ENCODE results near the gene UVRAG.

The UVRAG gene

DNA sequence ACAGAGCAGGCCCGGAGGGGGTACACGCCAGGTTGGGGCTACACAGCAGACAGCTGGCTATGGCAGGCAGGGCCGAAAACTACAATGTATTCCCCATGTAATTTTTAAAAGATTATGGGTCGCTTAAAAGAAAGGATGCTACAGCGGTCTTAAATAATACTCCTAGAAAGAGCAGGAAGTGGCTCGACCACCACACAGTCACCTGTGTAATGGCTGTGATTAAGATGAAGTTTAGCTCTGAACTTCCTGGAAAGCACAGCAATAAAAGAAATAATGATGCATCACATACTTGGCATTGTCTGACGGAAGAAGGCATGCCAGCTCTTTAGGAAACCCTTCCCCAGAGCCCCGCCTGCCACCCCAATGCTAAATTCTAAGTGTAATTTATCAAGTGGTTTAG, 358.7 kb downstream of the UVRAG start:
- DNase-seq: no peak

DNA sequence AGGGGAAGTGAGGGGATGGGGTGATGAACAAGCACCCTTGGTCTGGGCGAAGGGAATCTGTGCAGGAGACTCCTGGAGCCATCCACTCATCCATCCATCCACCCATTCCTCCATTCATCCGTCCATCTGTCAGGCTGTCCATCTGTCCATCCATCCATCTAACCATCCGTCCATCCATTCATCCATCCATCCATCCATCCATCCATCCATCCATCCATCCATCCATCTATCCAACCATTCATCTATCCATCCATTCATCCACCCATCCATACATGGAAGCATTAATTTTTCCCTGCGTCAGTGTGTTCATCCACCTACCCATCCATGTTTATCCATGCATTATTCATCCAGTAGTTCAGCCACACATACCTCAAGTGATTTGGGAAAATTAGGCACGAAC, 359.3 kb downstream of the UVRAG start:
- DNase-seq: no peak

DNA sequence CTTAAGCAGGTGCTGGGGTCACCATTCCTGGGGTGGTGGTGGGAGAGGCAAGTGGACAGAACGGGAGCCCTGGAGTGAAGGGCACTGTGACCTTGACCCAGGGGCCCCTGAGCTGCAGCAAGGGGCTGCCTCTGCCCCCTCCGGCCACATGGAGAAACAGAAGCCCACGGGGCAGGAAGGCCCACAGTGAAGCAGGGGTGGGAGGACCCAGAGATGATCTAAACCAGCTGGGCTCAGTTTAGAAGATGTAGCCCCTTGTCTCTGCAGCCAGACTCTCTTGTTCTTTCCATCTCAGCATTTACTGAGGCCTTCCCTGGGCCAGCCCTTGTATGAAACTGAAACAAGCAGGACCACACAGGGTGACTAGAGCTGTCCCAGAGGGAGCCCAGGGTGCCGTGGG, 360.8 kb downstream of the UVRAG start:
- DNase-seq: no peak

DNA sequence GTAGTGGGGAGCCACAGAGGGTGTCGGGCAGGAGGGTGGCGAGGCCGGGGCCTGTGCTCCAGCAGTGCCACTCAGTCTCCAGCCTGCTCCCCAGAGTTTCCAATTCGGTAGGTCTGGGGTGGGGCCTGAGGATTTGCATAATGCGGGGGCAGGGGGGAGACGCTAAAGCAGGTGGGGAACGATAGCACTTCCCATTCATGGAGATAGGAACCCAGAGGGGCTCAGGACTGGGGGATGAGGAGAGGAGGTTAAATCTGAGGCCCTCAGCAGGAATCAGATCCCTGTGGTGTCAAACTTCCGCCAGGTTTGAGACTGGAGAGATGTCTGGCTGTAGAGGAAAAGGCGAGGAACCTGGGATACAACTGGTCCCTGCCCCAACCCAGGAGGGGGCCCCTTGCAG, 361.5 kb downstream of the UVRAG start:
- no peak for DNase-seq

DNA sequence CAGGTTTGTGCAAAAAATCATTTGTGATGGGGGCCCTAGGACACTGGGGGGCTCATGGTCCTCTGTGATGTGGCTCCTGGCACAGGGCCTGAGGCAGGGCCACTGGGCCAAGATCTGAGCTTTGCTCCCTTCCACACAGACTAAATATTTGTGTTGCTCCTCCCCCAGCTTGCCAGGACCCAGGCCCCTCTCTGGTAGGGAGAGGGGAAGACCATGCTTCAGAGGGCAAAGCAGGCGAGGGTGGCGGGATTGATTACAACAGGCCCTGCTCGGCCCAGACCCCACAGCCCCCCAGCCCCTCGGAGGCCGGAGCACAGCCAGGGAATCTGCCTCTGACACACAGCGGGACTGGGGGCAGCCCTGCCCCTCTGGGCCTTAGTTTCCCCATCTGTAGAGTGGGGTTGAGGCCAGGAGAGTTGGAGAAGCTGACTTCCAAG, 362.3 kb downstream of the UVRAG start:
- no peak for DNase-seq

DNA sequence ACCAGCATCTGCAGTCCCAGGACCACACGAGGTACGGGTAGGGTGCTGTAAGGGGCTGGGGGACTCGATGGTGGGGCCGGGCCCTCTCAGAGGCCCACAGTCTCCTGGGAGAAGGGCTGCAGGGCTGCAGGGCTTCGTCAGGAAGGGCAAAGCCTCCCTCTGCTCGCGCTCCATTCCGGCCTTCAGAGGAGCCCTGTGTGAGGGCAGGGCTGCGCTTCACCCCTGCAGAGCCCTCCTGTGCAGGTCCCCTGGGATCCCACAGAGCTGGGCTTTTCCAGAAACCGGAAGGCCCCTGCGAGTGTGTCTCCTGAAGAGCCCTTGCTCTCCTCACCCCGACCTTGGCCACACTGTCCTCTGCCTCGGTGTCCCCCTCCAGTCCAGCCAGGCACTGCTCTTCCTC, 364.1 kb downstream of the UVRAG start:
- DNase-seq: no peak

DNA sequence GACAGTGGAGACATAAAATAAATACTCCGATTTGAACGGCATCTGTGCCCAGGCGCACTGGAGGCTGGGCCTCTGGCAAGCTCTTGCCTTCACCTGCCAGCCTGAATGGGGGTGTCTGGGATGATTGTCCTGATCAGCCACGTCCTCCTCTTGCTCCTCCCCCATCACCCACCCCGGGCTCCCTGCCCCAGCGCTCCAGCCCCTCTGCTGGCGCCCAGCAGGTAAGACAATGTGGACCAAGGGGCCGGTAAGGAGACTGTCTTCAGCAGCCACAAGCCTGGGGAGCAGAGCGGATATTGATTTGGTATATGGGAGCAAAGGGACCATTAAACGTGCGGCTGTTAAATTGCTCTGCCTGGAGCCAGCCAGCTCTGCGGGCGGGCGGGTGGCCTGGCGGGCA, 366.4 kb downstream of the UVRAG start:
- DNase-seq: no peak

DNA sequence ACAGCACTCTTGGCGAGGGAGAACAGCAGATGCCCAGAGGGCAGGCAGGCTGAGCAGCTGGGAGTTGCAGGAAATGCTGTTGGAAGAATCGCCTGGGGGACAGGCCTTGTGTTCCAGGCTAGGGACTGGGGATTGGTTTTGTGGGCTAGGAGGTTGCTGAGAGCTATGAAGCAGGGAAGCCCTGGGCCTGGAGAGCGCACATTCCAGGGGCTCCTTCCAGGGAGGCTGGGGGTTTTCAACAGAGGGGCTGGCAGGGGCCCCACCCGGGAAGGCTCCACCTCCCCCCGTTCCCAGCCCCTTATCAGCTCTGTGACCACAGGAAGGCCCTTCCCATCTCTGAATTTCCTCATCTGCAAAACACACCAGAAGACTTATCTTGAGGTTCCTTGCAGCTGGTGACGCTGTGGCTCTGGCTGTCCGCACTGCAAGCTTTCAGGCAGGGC, 369.6 kb downstream of the UVRAG start:
- no peak for DNase-seq

DNA sequence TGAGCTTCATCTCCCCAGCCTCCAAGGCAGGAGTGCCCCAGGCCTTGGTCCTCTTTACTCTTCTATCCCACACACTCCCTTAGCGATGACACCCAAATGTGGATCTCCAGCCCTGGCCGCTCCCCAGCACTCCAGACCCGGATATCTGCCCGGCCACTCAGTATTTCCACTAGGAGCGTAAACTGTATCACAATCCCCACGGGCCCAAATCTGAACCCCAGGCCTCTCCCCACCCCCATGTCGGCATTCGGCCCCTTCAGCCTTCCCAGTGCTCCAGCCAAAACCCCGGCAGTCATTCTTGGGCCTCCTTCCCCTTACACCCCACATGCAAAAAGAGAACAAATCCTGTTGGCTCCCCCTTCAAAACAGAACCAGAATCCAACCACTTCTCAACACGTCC, 370.5 kb downstream of the UVRAG start:
- no peak for DNase-seq

DNA sequence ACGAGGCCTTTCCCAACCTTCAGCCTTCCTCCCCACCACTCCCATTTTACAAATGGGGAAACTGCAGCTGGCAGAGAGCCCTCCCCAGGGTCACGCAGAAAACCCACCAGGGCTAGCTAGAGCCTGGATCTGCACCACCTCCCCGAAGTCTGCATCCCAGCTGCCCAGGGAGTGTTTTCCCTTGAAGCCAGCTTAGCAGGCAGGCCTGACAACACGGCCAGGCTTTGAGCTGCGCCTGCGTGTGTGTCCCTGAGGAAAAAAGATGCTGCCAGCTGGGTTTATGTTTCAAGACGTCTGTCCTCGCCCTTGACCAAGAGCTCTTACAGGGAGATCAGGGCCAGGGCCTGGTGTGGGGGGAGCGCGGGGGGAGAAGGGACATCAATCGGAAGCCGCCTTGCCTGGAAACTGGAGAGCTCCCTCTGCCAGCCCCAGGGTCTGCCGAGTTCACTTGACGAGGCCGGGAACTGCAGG, 371.0 kb downstream of the UVRAG start:
- DNase-seq: no peak

GRCh38 chr11:76186776-76187279, 371.8 kb downstream of the UVRAG start:
- no peak for DNase-seq

GRCh38 chr11:76188873-76189272, 373.9 kb downstream of the UVRAG start:
- DNase-seq: no peak

DNA sequence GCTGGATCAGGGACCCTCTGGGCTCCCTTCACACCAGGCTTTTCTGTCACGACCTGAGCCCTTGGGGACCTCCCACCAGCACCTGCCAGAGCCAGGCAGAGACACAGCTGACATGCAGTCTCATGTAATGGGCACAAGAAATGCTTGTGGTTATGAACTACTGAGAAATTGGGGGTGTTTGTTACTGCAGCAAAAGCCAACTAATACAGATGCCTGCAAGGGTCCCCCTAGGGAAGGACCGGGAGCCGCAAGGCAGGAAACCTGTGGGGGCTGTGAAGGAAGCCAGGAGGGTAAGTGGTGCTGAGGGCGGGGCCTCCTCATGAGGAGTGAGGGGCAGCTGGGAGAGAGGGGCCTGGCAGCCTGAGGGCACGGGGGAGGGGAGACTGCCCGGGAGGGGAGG, 374.7 kb downstream of the UVRAG start:
- DNase-seq: no peak

DNA sequence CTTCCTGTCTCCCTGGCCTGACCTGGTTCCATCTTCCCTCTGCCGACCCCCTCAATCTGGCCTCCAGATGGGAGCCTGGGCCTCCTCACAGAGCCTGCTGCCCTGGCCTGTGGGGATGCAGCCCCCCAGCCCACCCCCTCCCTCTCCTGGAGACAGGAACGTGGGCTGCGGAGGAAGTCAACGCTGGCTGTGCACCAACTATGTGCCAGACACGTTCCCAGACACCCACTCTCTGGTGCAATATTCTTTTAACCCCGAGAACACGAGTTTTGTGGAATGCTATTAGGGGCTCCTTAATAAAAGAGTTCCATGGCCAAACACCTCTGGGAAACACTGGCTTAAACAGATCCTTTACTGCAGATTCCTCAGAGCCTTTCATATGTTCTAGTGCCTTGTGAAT, 375.4 kb downstream of the UVRAG start:
- DNase-seq: no peak

All from fibroblast of skin of scalp (primary cell).